GM19468 (cell line): Measurements from ENCODE around the gene KCTD17.

Experiments used
- ATAC-seq: cut with Tn5 transposase; IDR thresholded peaks from one replicate; pipeline ENCODE4 v1.9.1; 2021; ENCODE audit warnings: mild to moderate bottlenecking, moderate library complexity, moderate number of reproducible peaks; ENCODE audit not compliant: unreplicated experiment; ENCODE audit errors: extremely low read depth

KCTD17 gene

GRCh38 chr22:37095113-37095512, 43.6 kb downstream of the KCTD17 start:
- no peak for ATAC-seq

- ATAC-seq, result no peak
These were observed 45.8 kb downstream of the KCTD17 start for GRCh38 chr22:37097346-37097745.

- ATAC-seq, result no peak
These were observed 47.5 kb downstream of the KCTD17 start for GRCh38 chr22:37098976-37099591.

- no peak for ATAC-seq
These were observed 49.1 kb downstream of the KCTD17 start for GRCh38 chr22:37100589-37101127.

GRCh38 chr22:37101311-37102066, 49.9 kb downstream of the KCTD17 start:
- ATAC-seq, result no peak

- ATAC-seq, result no peak
These were observed 51.6 kb downstream of the KCTD17 start for GRCh38 chr22:37103151-37103550.

GRCh38 chr22:37103656-37104452, 52.3 kb downstream of the KCTD17 start:
- no peak for ATAC-seq

GRCh38 chr22:37105154-37105553, 53.6 kb downstream of the KCTD17 start:
- ATAC-seq, result no peak

- ATAC-seq, result no peak
These were observed 54.4 kb downstream of the KCTD17 start for GRCh38 chr22:37105990-37106389.

- ATAC-seq, result no peak
These were observed 56.5 kb downstream of the KCTD17 start for GRCh38 chr22:37107816-37108621.

- no peak for ATAC-seq
These were observed 57.8 kb downstream of the KCTD17 start, which contains the start of gene TMPRSS6 for GRCh38 chr22:37109242-37109917. Gene TMPRSS6, minus strand, starts transcription at chr22:37109713. Its CDS starts 6,296 bp downstream, at chr22:37103417.

- no peak for ATAC-seq
These were observed 59.7 kb downstream of the KCTD17 start for GRCh38 chr22:37111156-37111717.

GRCh38 chr22:37112084-37112728, 60.7 kb downstream of the KCTD17 start:
- ATAC-seq, result no peak
